ENCODE data around the gene MISP.

Gene MISP

DNA sequence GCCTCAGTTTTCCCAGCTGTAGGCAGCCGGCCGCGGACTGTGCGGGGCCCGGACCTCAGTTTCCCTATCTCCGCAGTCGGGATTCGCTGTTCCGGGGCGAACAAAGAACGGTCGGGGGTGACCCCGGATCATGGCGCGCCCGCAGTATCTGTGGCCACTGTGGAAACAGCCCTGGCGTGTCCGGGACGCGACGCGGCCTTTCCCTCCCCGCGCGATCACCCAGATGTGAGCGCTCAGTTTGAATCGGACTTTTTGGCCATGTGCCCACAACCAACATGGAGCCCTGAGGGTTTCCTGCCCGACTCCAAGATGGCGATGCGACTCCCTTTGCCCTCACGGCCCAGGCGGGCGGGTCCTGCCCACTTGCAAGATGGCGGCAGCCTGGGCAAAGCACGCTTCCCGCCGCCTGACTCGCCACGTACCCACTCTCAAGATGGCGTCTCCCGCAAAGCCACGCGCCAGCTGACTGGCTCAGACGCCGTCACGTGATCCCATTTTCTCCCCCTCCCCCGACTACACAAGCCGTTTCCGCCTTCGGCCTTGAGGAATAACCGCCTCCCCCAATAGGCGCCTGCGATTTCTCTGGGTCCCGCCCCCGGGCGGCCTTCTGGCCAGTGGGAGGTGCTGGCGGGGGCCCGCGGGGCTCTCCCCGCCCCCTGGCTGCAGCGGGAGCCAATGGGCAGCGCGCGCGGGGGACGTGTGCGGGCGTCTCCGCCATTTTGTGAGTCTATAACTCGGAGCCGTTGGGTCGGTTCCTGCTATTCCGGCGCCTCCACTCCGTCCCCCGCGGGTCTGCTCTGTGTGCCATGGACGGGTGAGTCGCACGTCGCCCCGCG is 46.0 kb downstream of the MISP start, which contains the start of gene PTBP1:
Gene PTBP1, plus strand, starts transcription at position 761 of the 836 bp plus-strand sequence. Its CDS starts 46 bp downstream, at position 807.
- DNase-seq (ENCODE audit: low read depth in 2 of 2): peak; percentile 100

GRCh38 chr19:797528-798414 is 46.9 kb downstream of the MISP start:
- peak; percentile 51 to 85 for DNase-seq (ENCODE audit: low read depth in 2 of 2)

DNA sequence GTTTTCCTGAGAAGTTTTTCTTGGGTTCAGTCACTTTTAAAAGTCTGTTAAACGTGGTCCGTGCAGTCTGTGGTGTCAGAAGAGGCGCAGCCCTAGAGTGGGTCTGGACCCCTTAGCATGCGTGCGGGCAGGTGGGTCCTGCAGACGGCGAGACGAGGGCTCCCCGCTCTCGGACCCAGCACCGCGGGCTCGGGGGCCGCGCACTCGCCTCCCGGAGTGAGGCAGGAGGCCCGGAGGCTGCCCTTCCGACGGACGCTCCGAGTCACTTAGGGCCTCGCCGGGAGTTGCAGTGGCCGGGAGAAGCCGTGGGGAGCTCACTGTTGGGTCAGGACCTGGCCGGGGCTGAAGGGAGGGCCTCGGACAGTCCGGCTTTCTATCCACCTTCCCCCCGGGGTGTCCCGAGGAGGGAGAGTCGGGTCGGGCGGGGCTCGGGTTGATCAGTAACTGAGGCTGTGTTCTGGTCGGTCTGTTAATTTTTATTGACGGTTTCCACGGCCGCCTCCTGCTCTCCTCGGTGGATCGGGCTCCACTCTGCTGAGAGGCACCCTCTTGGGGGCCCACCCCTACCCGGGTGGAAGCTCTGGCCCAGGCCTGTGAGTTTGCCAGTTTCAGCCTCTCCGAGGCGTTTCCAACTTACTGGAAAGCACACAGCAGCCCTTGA is 47.6 kb downstream of the MISP start:
- no peak for DNase-seq (ENCODE audit: low read depth in 2 of 2)

GRCh38 chr19:799076-799881 is 48.4 kb downstream of the MISP start:
- DNase-seq (ENCODE audit: low read depth in 2 of 2): no peak

DNA sequence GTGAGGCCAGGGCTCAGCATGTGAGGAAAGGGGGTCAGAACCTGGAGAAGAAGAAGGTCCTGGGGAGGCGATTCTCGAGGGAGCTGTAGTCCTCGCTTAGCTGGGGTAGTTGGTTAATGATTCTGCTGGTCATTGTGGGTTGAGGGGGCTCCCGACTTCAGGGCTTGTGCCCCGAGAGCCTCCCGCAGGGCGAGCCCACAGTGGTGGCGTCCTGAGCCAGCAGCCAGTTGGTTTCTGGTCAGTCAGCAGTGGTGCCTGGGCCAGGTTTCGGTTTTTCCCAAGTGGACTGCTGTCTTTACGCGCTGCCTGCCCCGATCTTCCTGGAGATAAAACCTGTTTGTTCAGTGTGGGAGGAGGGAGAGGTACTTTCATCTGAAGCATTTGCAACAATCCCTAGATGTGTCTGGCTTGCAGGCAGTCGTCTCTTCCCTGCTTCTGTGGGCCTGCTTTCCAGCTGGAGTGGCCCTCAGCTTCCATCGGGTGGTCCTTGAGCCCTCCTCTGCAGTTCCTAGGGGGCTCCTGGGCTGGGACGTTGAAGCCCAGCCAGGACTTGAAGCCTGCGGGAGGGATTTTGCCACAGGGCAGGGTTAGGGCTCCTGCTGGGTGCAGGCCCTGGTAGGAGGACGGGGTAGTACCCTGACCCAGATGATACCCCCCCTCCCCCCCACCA is 49.6 kb downstream of the MISP start:
- no peak for DNase-seq (ENCODE audit: low read depth in 2 of 2)

- no peak for DNase-seq (ENCODE audit: low read depth in 2 of 2)
Measured at GRCh38 chr19:801030-801860, 50.3 kb downstream of the MISP start.

DNA sequence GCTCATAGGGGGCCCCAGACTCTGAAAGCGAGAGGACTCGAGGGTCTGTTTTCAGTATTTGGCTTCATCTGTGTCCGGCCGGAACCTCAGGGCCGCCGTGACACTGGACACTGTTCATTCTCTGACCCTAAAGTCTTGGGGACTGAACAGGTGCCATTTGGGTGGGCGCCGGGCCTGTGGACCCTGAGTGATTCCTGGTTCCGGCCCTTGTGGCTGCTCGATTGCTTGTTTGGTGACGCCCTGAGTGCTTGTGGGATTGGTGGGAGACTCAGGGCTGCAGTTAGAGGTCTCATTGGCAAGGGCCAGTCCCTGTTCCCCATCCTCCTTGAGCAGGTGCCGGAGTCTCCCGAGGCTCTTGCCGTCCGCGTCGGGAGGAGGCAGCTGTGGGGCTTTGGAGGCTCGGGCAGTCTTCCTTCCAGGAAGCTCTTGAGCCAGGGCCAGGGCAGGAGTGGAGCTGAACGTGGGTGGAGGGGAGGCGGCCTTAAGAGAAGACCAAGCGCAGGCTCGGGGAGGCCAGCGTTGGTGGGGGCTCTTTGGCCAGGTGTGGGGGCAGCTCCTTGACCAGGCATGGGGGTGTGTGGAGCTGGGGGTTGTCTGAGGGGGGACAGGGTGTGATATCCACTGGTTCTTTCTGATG is 51.1 kb downstream of the MISP start:
- no peak for DNase-seq (ENCODE audit: low read depth in 2 of 2)

DNA sequence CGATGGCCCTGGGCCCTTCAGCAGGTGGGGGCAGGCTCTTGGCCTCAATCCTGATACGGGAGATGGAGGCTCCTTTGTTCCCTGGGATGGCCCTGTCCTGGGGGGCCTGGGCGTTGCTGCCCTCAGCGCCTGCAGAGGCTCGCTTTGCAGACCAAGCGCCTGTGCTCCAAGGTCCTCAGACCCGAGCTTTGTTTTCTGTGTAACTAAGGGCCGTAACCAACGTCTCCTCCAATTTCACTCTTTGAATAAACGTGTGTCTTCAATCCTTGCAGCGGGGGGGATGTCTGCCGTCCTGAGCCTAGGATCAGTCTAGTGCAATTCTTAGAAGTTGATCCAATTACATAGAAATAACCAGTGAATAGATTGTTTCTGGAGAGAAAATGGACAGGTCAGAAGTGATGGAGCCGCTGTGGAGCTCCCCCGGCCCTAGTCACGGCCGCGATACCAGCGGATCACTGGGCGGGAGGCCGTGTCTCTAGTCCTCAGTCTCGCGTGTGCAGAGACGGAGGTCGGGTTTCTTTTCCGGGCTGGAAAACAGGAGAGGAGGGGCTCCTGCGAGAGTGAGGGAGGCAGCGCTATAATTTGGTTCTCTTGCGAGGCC is 51.7 kb downstream of the MISP start:
- no peak for DNase-seq (ENCODE audit: low read depth in 2 of 2)

GRCh38 chr19:803099-803561 is 52.2 kb downstream of the MISP start:
- DNase-seq (ENCODE audit: low read depth in 2 of 2): no peak

DNA sequence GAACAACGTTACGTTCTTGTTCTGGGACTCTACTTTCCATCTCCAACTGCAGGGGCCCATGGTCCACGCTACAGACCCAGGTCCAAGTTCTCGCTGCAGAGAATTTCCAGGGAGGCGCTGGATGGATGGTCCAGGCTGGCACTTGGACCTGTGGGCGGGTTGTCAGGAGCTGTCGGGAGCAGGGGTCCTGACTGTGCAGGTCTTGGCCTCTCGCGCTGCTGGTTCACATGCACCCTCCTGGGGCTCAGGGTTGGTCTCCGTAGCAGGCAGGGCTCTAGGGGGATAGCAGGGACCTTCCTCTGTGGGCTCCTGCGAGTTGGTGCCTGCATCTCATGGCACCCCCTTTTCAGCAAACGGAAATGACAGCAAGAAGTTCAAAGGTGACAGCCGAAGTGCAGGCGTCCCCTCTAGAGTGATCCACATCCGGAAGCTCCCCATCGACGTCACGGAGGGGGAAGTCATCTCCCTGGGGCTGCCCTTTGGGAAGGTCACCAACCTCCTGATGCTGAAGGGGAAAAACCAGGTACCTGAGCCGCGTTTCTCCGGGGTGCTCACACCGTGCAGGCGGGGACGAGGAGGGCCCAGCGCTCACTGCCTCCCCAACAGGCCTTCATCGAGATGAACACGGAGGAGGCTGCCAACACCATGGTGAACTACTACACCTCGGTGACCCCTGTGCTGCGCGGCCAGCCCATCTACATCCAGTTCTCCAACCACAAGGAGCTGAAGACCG is 52.9 kb downstream of the MISP start:
- no peak for DNase-seq (ENCODE audit: low read depth in 2 of 2)

GRCh38 chr19:804419-805165 is 53.7 kb downstream of the MISP start:
- DNase-seq (ENCODE audit: low read depth in 2 of 2): no peak

DNA sequence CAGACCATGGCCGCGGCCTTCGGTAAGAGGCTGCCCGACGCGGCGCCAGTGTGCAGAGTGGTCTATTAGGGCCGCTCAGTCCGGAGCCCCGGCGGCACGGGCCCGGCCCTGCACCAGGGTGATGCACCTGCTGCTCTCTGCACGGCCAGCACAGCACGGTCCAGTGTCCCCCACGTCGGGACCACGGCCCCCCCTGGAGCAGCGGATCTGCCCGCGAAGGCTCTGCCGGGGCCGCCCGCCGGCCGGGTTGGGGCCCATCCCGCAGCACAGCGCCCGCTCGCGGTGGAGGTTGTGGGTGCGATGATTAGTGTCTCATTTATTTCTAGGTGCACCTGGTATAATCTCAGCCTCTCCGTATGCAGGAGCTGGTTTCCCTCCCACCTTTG is 54.2 kb downstream of the MISP start:
- DNase-seq (ENCODE audit: low read depth in 2 of 2): no peak

DNA sequence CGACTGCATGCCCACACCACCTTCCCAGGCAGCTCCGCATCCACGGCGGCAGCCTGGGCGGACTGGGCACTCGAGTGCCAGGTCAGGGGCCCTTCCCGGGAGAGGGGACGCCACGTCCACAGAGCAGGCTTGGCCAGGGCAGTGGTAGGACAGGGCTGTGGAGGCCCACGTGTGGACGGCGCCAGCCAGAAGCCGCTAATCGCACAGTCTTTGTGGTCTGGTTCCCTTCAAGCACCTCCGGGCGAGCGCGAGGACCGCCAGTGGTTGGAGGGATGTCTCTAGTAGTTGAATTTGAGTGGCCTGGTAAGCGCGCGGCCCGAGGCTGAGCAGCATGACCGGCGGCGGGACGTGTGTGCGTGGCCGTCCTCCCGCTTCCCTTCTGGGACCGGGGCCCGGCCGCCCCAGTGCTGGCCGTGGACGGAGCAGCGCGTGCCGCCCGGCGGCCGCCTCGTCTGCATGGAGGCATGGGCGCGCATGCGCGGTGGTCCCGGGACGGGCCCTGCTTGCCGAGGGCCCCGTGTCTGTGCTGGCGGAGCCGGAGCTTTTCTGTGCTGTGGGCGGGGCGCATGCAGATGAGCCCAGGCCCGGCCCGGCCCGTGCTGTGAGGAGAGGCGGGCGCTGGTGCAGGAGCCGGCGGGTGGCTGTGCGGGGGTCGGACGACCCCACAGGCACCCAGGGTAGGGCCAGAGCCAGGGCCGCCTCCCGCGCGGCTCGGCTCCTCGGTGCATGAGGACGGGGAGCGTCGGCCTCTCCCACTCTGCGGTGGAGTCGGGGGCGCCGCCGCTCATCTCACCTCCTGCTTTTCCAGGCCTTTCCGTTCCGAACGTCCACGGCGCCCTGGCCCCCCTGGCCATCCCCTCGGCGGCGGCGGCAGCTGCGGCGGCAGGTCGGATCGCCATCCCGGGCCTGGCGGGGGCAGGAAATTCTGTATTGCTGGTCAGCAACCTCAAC is 55.0 kb downstream of the MISP start:
- no peak for DNase-seq (ENCODE audit: low read depth in 2 of 2)

DNA sequence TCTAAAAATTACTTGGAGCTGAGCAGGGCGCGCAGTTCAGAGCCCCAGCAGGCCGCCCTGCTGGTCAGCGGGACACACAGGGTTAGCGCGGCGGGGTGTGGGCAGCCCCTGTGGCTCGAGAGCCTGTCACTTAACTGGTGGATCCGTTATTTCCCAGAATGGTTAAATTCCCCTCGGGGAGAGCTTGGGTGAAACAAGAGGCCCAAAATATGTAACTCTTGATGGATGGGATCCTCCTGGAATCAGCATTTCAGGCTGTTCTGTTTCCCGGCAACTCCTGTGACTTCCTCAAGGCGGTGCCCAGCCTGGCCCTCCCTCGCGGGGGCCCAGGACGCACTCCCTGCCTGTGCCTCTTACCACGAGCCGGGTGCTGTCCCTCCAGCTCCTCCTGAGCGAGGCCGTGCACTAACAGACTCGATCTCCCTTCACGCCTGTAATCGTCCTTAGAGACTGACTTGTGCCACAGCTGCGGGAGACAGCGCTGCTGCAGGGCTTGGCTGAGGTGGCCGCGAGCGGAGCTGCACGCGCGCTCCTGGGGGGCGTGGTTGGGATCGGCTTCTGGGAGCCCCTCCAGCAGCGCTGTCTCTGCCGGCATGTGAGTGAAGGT is 56.0 kb downstream of the MISP start:
- no peak for DNase-seq (ENCODE audit: low read depth in 2 of 2)

GRCh38 chr19:807627-808422 is 56.9 kb downstream of the MISP start:
- DNase-seq (ENCODE audit: low read depth in 2 of 2): no peak

Measured in stimulated activated CD8-positive, alpha-beta memory T cell treated with anti-CD3 and anti-CD28 coated beads, Interleukin-7, amount 100 ng/mL, for 4 hours (primary cell).